Esophagus muscularis mucosa (tissue), 3 donors: ENCODE measurements around the gene ADGRV1.

Source experiments
- CTCF ChIP-seq, 3 experiments: fragments of 200-600 bp in 2 of 3; fragments of 450-650 bp in 1 of 3; sonication (generic) in 2 of 3; IDR thresholded peaks; one replicate each; pipeline ENCODE4 v1.5.1; 2017 to 2019; ENCODE audit warnings: antibody characterized with exemption in 3 of 3, mild to moderate bottlenecking in 2 of 3, moderate library complexity in 1 of 3
- POLR2A ChIP-seq: fragments of 450-650 bp; IDR thresholded peaks from one replicate; pipeline ENCODE4 v1.6.1; 2017; ENCODE audit warnings: antibody characterized with exemption, moderate library complexity, mild to moderate bottlenecking, low read depth

DNA sequence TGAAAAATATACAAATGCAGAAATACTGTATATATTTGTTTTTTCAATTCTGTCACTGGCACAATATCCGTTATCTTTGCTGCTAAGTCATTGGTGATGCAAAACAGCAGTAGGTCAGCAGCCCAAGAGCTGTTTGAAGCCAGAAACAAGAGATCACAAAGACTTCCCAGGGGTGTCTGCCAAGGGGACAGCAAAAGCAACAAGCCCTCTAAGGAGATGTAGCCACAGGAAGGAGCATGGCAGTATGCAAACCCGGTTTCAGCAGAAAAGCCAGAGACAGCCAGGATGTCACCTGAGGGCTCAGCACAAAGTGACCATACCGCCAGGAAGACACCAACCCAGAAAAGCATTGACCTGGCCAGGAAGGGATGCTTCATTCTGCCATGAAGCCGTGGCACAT is 583.0 kb downstream of the ADGRV1 start:
- TF ChIP-seq CTCF (IDR thresholded peaks at IDR 0.05) (no peak), POLR2A (no peak)
